Thyroid gland (tissue), 4 donors: ENCODE measurements around the gene PLD4. TPM values are rescaled to one million over a fixed set of nuclear protein-coding genes. Genes with fewer than 3 reads are reported as not detected.

Source experiments
- DNase-seq, 2 donors: peaks; one replicate each; pipeline ENCODE4 v3.0.0-alpha.2; 2019
- H3K27ac ChIP-seq, 3 donors: fragments of 200-600 bp; sonication (generic); 1 replicate in 2 of 3; 2 replicates in 1 of 3; pipeline ENCODE4 v1.5.1; 2016 to 2019; ENCODE audit warnings: mild to moderate bottlenecking in 1 of 3, moderate library complexity in 1 of 3
- H3K27me3 ChIP-seq: fragments of 200-600 bp; sonication (generic); one replicate; pipeline ENCODE4 v1.5.1; 2019
- H3K36me3 ChIP-seq, 2 donors: fragments of 200-600 bp; sonication (generic); one replicate each; pipeline ENCODE4 v1.5.1; 2016 to 2019
- H3K4me1 ChIP-seq, 2 donors: fragments of 200-600 bp; sonication (generic); one replicate each; pipeline ENCODE4 v1.5.1; 2017 to 2019
- H3K4me3 ChIP-seq, 3 donors: fragments of 200-600 bp; sonication (generic); replicated peaks in 1 of 3; 1 replicate in 2 of 3; 2 replicates in 1 of 3; pipeline ENCODE4 v1.5.1; 2016; ENCODE audit warnings: mild to moderate bottlenecking in 1 of 3
- H3K9me3 ChIP-seq: fragments of 200-600 bp; sonication (generic); one replicate; pipeline ENCODE4 v1.5.1; 2017
- CTCF ChIP-seq, 6 experiments: fragments of 200-600 bp in 3 of 6; fragments of 450-650 bp in 3 of 6; sonication (generic) in 3 of 6; IDR thresholded peaks; one replicate each; pipeline ENCODE4 v1.5.1; 2016 to 2019; ENCODE audit warnings: antibody characterized with exemption in 6 of 6, mild to moderate bottlenecking in 2 of 6, inconsistent platforms in 1 of 6, moderate library complexity in 1 of 6
- POLR2A ChIP-seq, 2 donors: fragments of 450-650 bp; IDR thresholded peaks; one replicate each; pipeline ENCODE4 v1.6.1; 2017; ENCODE audit warnings: antibody characterized with exemption in 2 of 2, mild to moderate bottlenecking in 2 of 2, moderate library complexity in 1 of 2
- WGBS, 2 donors: methylation state at CpG; one replicate each; pipeline ENCODE4 v1.1.5; 2017; 5-methylcytosine and 5-hydroxymethylcytosine counted together
- intact Hi-C: fragments of 100-400 bp; cut with DNase I; formaldehyde crosslinking; loops from one replicate; pipeline ENCODE4 v1.15.1; 2023
- total RNA-seq, 4 donors: library from RNA; depleted of rRNA; stranded (reverse); fragments of >200 nt; gene quantifications; one replicate each; pipeline ENCODE4 v1.2.3, GENCODE V29; 2016

PLD4 gene
- total RNA-seq, 4 donors from 2014 or later, result 0.13 to 0.33 TPM; not detected in 2

- Histone ChIP-seq H3K27me3 (no peaks in the 10 kb centered on the region), H3K9me3 (no peaks in the 10 kb centered on the region), H3K4me3 (no peak overlapping the region), H3K36me3 (no peaks in the 10 kb centered on the region), H3K27ac (no peak overlapping the region), H3K4me1 (peaks cover 17 to 33% of the 10 kb centered on the region in 2 donors)
- no peak for DNase-seq
- WGBS, 2 donors, result 87 to 96% methylated on average over 4 of the region's 4 CpGs
- intact Hi-C loops, result no loop called here
- TF ChIP-seq CTCF (IDR thresholded peaks at IDR 0.05) (no peak), POLR2A (IDR thresholded peaks at IDR 0.05) (no peak)
These were observed 12.5 kb downstream of the PLD4 start for GRCh38 chr14:104937161-104937560.

DNA sequence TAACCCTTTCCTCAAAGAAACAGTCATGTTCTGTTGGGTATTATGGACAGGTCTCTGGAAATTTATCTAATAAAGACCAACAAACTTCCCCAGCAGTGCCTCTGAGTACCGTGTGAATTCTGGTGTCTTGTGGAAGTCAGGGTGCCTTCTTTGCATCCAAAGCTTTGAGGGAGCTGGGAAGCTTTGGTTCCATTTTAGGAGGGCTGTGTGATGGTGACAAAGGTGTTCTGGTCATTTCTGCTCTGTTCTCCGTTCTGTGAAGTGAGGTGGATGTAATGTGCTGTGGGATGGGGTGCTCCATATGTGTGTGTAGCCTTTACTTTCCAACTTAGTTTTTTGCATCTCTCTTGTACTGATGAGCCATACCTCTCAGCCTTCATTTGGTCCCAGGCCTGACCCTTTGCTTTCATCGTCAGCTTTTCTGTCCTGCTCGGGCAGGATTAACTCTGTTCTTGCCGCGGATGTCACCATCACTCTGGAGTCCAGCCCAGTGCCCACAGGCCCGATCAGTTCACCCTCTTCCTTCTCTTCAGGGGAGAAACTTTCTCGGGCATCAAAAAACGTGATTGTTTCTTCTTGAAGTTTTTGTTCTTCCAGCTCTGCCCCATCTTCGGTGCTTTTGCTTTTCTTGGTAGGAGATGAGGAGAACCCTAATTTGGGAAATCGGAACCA is 13.2 kb downstream of the PLD4 start:
- intact Hi-C loops, result no loop called here
- DNase-seq, result no peak

DNA sequence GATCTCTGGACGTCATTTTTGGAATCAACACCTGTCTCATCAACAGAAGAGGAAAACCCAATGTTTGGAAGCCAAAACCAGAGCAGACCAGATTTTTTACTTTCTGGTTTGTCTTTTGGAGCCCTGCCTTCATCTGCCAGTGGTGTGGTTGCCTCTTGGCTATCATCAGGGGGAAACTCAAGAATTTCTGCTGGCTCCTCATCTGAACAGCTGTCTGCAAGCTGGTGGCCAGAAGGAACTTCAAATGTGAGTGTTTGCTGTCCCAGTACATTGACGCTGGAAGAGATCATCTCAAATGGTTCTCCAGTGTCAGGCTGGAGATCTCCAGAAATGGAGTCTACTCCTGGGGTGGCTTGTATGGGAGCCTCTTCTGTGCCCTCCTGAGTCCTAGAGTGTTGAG is 13.8 kb downstream of the PLD4 start:
- Histone ChIP-seq H3K36me3 (no peaks in the 10 kb centered on the region), H3K4me3 (no peak overlapping the region), H3K27ac (no peak overlapping the region), H3K27me3 (no peaks in the 10 kb centered on the region), H3K9me3 (no peaks in the 10 kb centered on the region), H3K4me1 (peaks cover 17 to 24% of the 10 kb centered on the region in 2 donors)
- intact Hi-C loops, result no loop called here
- WGBS, 2 donors, result 88 to 94% methylated on average over 2 of the region's 2 CpGs
- DNase-seq, result no peak
- TF ChIP-seq CTCF (IDR thresholded peaks at IDR 0.05) (no peak), POLR2A (IDR thresholded peaks at IDR 0.05) (no peak)

More for the DNA sequence above, 13.2 kb downstream of the PLD4 start:
- Histone ChIP-seq H3K27me3 (no peaks in the 10 kb centered on the region), H3K27ac (no peak overlapping the region), H3K9me3 (no peaks in the 10 kb centered on the region), H3K4me3 (no peak overlapping the region), H3K4me1 (peaks cover 17 to 27% of the 10 kb centered on the region in 2 donors), H3K36me3 (no peaks in the 10 kb centered on the region)
- TF ChIP-seq CTCF (IDR thresholded peaks at IDR 0.05) (no peak), POLR2A (IDR thresholded peaks at IDR 0.05) (no peak)
- 82 to 93% methylated on average over 11 of the region's 11 CpGs for WGBS, 2 donors

DNA sequence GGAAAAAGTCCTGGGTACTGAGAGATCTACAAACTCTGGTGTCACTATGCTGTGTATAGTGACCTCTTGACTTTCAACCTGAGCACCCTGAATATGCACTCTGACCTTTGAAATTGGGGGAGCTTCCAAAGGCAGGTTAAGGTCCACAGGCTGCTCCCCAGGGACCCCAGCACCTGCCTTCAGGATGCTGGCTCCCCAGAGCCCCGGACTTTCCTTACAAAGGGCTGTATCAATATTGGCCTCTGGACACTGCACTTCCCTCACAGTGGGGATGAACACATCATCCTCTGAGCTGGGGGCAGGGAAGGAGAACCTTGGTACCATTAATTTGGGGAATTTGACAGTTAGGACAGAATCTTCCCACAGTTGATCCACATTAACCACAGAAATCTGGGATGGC is 14.3 kb downstream of the PLD4 start:
- no peak overlapping the region for H3K4me3 ChIP-seq
- no peaks in the 10 kb centered on the region for H3K9me3 ChIP-seq
- TF ChIP-seq CTCF (IDR thresholded peaks at IDR 0.05), result no peak
- TF ChIP-seq POLR2A (IDR thresholded peaks at IDR 0.05), result no peak
- no peaks in the 10 kb centered on the region for H3K27me3 ChIP-seq
- no peak for DNase-seq
- no peak overlapping the region for H3K27ac ChIP-seq
- peaks cover 17 to 21% of the 10 kb centered on the region in 2 donors for H3K4me1 ChIP-seq
- 86 to 100% methylated on average over 1 of the region's 1 CpG for WGBS, 2 donors
- H3K36me3 ChIP-seq, result no peaks in the 10 kb centered on the region
- intact Hi-C loops, result no loop called here

DNA sequence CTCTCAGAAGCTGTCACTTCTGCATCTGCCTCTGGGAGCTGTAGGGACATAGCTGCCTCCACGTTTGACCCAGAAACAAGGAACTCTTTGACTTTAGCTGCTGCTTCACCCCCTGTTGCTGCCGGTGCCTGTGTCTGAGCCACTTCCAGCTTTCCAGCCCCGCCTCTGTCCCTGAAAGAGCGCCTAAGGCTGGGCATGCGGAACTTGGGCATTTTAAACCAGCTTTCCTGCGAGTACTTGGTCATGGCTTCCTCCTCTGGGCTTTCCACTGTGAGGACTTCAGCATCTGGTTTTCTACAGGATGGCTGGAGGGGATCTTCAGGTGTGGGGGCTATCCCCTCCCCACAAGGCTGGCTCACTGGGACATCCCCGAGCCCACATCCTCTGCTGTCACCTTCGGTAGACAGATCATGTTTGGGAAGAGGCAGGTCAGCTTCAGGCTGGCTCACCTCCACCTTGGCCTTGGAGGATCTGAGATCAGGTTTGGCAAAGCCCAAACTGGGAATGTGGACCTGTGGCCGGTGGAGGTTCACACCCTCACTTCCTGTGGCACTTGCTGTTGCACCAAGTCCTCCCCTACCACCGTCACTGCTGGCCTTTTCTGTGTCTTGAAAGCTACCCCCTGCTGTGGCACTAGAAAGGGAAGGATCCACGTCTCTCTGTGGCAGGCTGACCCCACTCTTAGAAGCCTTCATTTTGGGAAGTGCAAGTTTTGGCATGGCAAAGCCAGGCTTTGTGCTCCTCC is 15.2 kb downstream of the PLD4 start:
- TF ChIP-seq POLR2A (IDR thresholded peaks at IDR 0.05) (no peak), CTCF (IDR thresholded peaks at IDR 0.05) (no peak)
- Histone ChIP-seq H3K9me3 (no peaks in the 10 kb centered on the region), H3K27me3 (no peaks in the 10 kb centered on the region), H3K4me1 (peaks cover 11 to 13% of the 10 kb centered on the region in 2 donors), H3K27ac (no peak overlapping the region), H3K36me3 (no peaks in the 10 kb centered on the region), H3K4me3 (no peak overlapping the region)
- peak in 1 of 2 donors; percentile 29 for DNase-seq
- intact Hi-C loops, result no loop called here
- 49 to 72% methylated on average over 8 to 11 of the region's 11 CpGs for WGBS, 2 donors
